Measurements from ENCODE around the gene RAB18.
A peak's percentile ranks its signal among the peaks of the same experiment; 100 is the strongest.

The RAB18 gene

GRCh38 chr10:27500886-27501285, 3.2 kb upstream of the RAB18 start:
- Histone ChIP-seq H3K27ac (peak overlapping the region in 14 of 21 experiments; percentile 39 to 83 (median 66)), H3K4me3 (no peak overlapping the region)

GRCh38 chr10:27503498-27504006, 552 bp upstream of the RAB18 start:
- peak overlapping the region; percentile 62 to 96 (median 92) for H3K4me3 ChIP-seq
- H3K27ac ChIP-seq = peak overlapping the region in 20 of 21 experiments; percentile 62 to 98 (median 94)

- peak overlapping the region; percentile 68 to 98 (median 95) for H3K27ac ChIP-seq
- H3K4me3 ChIP-seq = peak overlapping the region; percentile 62 to 96 (median 92)
These were observed 830 bp downstream of the RAB18 start for GRCh38 chr10:27504808-27505460.

GRCh38 chr10:27505537-27505936, 1.4 kb downstream of the RAB18 start:
- peak overlapping the region in 6 of 7 experiments; percentile 62 to 96 (median 92) for H3K4me3 ChIP-seq
- peak overlapping the region in 10 of 21 experiments; percentile 91 to 98 (median 96) for H3K27ac ChIP-seq

GRCh38 chr10:27506280-27506679, 2.2 kb downstream of the RAB18 start:
- Histone ChIP-seq H3K4me3 (peak overlapping the region in 1 of 7 experiments; percentile 93), H3K27ac (no peak overlapping the region)

GRCh38 chr10:27512548-27512947, 8.4 kb downstream of the RAB18 start:
- no peak overlapping the region for H3K4me3 ChIP-seq
- no peak overlapping the region for H3K27ac ChIP-seq

GRCh38 chr10:27513451-27514191, 9.5 kb downstream of the RAB18 start:
- H3K27ac ChIP-seq = peak overlapping the region in 2 of 21 experiments; percentile 14 to 47
- no peak overlapping the region for H3K4me3 ChIP-seq

- no peak overlapping the region for H3K4me3 ChIP-seq
- peak overlapping the region in 1 of 21 experiments; percentile 3 for H3K27ac ChIP-seq
These were observed 10.1 kb downstream of the RAB18 start for GRCh38 chr10:27514243-27514642.

- H3K4me3 ChIP-seq = no peak overlapping the region
These were observed 14.2 kb downstream of the RAB18 start for GRCh38 chr10:27518261-27518660.

GRCh38 chr10:27525819-27526218, 21.7 kb downstream of the RAB18 start:
- peak overlapping the region in 8 of 21 experiments; percentile 1 to 78 (median 42) for H3K27ac ChIP-seq

More at GRCh38 chr10:27518261-27518660, 14.2 kb downstream of the RAB18 start:
- no peak overlapping the region for H3K27ac ChIP-seq

GRCh38 chr10:27526242-27526641, 22.1 kb downstream of the RAB18 start:
- Histone ChIP-seq H3K27ac (peak overlapping the region in 9 of 21 experiments; percentile 10 to 78 (median 39)), H3K4me3 (no peak overlapping the region)

More at GRCh38 chr10:27525819-27526218, 21.7 kb downstream of the RAB18 start:
- H3K4me3 ChIP-seq = no peak overlapping the region

- no peak overlapping the region for H3K27ac ChIP-seq
- H3K4me3 ChIP-seq = no peak overlapping the region
These were observed 23.7 kb downstream of the RAB18 start for GRCh38 chr10:27527666-27528295.

GRCh38 chr10:27529010-27529783, 25.1 kb downstream of the RAB18 start:
- H3K4me3 ChIP-seq = no peak overlapping the region
- peak overlapping the region in 1 of 21 experiments; percentile 4 for H3K27ac ChIP-seq

- no peak overlapping the region for H3K27ac ChIP-seq
These were observed 26.4 kb downstream of the RAB18 start for GRCh38 chr10:27530477-27530876.

GRCh38 chr10:27531336-27531847, 27.3 kb downstream of the RAB18 start:
- no peak overlapping the region for H3K27ac ChIP-seq
- H3K4me3 ChIP-seq = no peak overlapping the region

More at GRCh38 chr10:27530477-27530876, 26.4 kb downstream of the RAB18 start:
- no peak overlapping the region for H3K4me3 ChIP-seq

GRCh38 chr10:27534161-27534700, 30.1 kb downstream of the RAB18 start:
- H3K27ac ChIP-seq = no peak overlapping the region
- H3K4me3 ChIP-seq = no peak overlapping the region

- Histone ChIP-seq H3K27ac (no peak overlapping the region), H3K4me3 (no peak overlapping the region)
These were observed 31.2 kb downstream of the RAB18 start for GRCh38 chr10:27535317-27535716.

GRCh38 chr10:27536437-27536836, 32.3 kb downstream of the RAB18 start:
- H3K4me3 ChIP-seq = no peak overlapping the region

GRCh38 chr10:27537166-27537565, 33.1 kb downstream of the RAB18 start:
- H3K4me3 ChIP-seq = no peak overlapping the region
- H3K27ac ChIP-seq = no peak overlapping the region

More at GRCh38 chr10:27536437-27536836, 32.3 kb downstream of the RAB18 start:
- peak overlapping the region in 1 of 21 experiments; percentile 2 for H3K27ac ChIP-seq
